RPMI7951 (cell line): ENCODE results near the gene SEC16A. TPM values are rescaled to one million over a fixed set of nuclear protein-coding genes. Genes with fewer than 3 reads are reported as not detected.

Source experiments
- DNase-seq: peaks from one replicate; pipeline ENCODE4 v3.0.0-alpha.2; 2012; ENCODE audit warnings: low read depth
- total RNA-seq: library from RNA; depleted of rRNA; stranded (reverse); fragments of >200 nt; shearing (Covaris generic); gene quantifications from 2 replicates; pipeline ENCODE4 v1.2.3, GENCODE V29; 2014

Gene SEC16A
- total RNA-seq, 1 experiment from 2014 or later: 14.5 TPM

DNA sequence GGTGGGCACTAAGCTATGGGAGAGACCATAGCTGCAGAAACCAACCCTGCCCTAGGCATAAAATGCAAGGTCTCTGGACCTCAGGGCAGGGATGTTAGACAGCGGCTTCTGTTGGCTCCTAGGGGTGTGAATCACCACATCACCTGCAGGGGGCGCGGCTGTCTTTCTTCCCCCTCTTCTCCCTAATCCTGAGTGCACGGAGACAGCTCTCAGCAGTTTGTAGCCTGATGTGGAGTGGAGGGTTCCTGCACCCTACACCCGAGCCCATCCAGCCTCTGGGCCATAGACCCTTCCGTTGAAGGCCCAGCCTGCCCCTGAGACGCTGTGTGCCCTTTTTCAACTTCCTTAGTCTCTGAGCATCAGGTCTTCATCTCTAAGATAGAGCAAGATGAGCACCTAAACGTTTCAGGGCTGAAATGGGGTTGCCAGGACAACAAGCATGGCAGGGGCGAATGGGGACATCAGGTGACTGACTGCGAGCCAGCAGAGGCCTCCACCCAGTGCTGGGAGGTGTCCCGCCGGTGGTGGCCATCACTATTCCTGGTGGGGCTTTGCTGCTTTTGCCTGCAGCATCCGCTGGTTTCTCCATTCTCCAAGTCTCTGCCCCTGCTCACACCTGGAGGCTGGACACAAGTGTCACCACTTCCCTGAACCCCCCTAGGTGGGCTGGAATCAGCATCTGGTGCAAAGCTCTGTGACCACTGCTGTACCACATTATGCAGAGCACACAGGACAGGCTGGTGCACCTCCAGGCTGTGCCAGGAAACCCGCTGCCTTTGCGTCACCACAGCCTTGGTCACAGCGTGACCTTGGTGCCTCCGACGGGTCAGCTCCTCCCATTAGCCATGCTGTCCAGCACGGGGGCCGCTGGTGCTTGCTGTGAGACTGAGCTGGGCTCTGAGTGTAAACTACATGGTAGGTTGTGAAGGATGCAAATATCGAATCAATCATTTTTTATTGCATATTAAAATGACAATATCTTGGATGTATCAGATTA is 2.5 kb upstream of the SEC16A start:
- DNase-seq: peak; percentile 69

DNA sequence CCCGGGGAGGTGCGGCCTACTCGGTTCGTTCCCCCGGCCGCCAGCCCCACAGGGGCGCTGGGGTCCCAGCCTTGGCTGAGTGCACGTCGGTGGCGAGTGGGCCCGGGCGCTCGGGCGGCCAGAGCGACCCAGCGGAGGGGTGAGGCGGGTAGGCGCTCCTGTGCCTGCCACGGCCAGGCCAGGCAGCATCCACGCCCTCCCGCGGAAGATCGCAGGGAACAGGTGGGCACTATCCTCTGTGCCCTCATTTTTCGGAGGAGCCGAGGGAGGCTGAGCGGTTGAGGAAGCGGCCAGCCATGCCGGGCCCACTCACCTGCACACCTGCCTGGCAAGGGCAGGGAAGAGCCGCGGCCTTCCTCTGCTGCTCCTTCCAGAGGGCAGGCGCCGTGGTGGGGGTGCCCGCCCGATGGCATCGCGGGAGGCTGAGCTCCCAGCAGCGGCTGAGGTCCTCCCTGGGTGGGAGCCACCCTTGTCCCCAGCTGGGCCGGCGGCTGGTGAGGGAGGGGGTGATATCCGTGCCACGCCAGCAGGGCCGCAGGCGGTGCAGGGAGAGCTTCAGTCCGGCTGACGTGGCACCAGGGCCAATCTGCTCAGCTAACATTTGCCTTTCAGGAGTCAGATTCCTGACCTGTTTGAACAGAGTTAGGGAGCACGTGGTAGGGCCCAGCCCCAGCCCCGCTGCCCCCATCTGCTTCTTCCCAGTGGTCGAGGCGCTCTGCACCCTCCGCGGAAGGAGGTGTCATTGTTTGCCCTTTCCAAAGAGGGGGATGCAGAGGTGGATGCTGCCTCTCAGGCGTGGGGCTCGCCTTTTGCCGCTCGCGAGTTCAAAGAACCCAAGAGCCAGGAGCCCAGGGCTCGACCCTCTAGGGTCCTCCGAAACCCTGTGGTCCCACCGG is 1.6 kb upstream of the SEC16A start:
- peak; percentile 75 for DNase-seq

DNA sequence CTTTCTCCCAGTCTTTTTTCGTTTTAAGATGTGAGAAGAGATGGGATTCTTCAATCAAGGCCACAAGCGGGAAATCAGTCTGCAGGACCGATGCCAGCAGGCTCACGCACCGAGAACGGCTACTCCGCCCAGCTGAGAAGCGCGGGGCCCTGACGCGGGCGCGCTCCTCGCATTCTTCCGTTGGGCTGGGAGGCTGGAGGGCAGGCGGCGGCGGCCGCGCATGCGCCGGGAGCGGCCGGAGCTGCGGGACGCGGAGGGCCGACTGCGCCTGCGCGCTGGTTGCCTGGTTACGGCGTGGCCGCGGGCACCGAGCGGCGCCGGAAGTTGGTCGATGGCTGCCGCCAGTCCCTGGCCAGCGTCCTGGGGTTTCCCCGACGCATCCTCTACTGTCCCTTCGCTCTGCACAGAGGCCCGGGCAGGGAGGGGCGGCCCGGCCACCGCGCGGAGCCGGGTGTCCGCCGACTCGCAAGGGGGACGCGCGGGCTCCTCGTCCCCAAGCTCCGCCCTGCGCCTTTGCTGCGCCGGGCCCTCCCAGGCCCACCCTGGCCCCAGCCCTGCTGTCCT is 831 bp upstream of the SEC16A start:
- DNase-seq: peak; percentile 79

DNA sequence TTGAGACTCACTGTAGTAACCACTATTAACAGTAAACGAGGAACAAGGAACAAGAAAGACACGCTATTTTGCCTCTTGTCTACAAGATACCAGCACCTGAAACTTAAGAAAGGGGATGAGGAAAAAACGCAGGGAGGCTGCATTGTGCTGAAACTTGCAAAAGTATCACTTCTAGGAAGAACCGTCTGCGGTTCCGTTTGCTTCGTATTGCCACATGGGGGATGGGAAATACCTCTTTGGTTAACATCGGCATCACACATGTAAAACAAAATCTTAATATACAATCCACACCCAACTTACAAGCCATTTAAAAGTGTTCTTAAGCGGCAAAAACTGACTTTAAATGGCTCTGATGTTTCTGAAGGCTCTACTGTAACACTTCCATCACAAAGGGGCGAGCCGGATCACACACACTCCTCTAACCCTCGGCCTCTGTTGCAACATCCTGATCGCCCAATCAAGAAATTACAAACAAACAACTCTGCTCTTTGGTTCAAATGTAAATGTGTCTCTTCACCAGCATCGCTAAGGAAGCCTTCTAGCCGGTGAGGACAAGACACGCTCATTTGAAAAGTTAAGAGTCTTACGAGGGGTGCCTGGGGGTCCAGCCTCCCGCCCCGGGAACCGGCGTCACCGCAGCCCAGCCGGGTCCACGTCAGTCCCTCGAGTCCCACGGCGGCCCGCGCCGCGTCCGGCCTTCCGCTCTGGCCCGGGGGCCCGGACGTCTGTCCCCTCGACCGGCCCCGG is 621 bp downstream of the SEC16A start:
- DNase-seq: peak; percentile 29

DNA sequence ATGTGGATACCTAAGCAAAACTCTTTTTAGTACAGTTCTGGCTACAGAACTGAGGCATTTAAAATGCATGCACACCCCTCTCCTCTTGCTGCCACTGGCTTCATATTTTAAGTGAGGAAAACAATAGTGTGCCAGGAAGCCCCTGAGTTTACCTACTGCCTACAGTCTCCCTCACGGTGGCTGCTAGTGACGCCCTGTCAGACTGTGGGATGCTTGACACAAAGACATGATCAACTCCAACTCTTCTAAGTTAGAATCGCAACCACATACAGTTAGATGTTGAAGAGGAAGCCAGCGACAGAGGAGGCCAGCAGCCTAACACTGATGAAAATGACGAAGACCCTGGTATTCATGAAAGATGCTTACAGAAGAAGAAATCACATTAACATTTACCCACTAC is 1.3 kb downstream of the SEC16A start:
- peak; percentile 3 for DNase-seq

DNA sequence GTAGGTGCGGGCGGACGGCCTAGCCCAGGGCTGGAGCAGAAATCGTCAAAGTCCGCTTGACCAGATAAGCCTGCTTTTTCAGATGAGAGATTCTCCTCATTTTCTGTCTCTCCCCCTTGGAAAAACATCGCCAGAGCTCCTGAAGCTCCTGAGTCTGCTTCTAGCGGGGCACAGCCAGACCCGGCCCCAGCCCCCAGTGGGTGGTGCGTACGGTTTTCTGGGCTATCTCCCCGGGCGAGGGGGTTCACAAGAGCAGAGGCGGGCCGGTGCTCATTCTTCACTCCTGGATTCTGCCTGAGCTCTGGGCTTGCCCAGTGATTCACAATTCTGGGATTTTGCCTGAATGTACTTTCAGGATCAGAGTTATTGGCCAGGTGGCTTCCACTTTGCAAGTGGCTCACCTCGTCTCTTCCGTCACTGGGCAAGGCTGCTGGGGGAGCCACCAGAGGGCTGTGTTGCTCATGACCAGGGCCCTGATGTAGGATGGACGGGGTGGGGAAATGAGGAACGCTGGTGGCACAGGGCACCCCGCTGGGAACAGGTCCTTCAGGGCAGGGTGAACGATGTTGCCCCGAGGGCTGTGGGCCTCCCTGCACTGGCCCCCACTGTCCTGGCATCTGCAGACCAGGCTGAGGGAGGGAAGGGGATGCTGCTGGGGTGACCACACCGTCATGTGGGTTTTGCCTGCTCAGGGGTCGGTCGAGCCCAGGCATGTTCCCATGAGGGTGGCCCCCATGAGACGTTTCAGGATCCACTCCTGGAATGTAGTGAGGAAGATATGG is 6.3 kb downstream of the SEC16A start:
- no peak for DNase-seq

DNA sequence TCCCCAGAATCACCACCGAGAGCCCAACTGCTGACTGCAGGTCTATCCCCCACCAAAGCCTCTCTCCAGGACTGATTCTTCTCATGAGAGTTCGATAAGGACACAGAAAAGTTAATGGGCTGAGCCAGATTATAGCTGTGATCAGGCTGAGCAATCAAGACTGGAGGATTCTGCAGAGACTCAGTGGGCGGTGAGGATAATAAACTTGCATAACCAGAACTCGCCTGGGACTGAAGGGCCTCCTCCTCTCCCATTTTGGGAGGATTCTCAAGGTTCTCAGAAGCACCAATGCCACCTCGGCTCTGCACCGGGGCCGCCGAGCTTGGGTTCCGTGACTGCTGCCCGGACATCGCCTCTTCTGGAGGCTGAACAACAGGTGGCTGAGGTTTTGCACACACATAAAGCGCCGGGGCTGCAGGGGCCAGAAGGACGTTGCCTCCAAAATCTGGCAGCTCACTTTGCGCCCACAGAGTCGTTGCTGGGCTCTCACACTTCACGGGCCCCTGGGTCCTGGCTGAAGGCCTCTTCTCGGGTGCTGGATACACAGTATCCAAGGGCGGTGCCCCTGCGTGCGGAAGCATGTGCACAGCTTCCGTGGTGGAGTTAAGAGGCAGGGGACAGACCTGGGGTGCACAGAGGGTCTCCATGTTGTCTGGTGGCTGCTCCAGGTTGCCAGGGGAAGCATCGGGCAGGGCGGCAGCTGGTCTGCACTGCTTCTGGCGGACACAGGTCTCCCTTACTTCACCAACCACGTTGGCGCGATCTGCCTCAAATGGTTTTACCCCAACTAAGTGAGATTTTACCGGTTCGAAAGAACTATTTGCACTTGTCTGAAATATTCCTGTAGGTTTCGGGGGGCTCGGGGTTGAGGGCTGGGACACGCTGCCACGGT is 7.6 kb downstream of the SEC16A start:
- DNase-seq: no peak

DNA sequence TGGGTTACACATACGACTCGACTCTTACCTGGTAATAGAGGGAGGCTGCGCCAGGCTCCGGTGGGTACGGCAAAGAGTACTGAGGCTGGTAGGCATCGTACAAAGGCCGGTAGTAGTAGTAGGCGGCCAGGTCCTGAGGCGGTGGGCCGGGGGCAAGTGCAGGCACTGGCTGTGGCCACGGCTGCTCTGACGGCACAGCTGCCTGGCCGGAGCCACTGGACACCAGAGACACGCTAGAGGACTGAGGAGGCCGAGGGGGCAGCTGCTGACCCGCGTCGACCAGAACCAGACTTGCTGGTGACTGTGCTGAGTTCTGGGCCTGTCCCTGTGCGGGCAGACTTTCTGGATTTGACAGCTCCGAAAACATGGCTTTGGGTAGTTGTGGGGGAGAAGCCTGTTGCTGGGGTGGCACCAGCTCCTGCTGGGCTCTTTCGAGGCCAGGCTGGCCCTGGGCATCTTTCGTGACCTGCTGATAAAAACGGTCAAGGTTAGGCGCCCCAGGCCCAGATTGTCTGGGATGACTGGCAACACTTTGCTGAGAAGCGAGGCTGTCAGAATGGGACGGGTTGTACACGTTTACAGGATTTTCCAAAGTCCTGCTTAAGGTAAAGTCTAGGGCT is 8.7 kb downstream of the SEC16A start:
- no peak for DNase-seq

DNA sequence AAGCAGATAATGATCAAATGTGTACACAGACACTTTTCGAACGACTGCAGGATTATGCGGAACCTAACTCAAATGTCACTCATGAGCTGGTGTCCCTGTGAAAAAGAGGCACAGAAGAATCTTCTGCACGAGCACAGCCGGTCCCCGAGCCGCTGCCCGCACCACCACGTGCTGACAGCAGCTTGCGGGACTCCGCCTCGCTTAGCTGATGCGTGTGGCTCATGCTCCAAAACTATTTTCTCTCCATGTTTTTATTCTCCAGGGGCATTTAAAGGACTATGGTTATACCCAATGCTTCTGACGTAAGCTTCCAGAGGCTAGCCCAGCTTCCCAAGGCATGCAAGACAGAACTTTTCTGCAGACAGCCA is 9.5 kb downstream of the SEC16A start:
- DNase-seq: no peak

DNA sequence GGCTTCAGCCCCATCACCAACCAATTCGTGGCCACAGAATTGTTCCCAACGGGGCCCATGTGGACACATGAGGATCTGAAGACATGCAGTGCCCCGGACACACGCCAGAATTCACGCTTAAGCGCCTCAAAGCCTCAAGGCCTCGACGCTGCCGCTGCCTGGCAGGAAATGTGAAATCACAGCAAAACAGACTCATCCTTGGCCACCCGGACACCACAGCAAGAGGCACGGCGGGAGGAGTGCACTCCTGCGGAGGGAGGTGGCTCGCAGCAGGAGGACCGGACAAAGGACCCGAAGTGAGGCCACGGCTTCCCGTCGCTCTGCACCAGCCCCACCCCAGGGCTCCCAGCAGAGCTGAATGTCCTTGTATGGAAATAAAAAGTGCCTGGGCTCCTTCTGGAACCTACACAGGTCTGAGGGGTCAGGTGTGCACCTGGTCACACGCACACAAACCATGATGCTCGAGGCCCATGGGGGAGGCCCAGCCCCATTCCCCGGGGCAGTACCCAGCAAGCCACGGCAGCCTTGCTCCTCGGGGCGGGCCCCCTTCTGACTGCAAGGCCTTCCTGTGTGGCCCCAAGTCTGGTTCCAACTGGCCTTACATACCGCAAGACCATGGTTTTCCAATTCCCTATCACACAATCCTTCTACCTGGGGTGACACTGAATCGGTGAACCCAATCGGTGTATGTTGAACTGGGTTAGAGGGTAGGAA is 10.0 kb downstream of the SEC16A start:
- no peak for DNase-seq

DNA sequence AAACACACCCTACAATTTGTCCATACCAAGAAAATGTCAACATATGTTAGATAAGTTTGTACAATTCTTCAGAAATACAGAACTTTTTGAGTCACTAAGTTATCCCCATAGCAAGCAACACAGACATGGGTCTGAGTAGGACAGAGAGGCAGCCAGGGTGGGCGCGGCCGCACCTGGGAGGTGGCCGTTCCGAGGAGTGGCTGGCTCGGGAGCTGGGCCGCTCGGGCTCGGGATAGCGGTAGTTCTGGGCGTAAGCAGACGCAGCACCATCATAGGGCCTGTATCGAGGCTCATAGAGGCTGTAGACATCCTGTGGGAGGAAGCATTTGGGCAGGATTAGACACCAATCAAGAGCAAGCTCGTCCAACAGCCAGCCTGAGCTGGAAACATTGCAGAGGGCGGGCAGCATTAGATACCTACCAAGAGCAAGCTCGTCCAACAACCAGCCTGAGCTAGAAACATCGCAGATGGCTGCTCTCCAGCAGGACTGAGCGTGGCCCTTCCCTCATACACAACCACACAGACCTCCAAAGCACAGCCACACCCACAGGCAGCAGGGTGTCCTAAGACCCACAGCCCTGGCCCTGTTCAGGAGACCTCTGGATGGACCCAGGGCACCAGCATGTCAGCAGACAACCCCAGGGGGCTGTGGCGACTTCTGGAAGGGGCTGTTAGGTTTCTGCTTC is 10.9 kb downstream of the SEC16A start:
- no peak for DNase-seq

DNA sequence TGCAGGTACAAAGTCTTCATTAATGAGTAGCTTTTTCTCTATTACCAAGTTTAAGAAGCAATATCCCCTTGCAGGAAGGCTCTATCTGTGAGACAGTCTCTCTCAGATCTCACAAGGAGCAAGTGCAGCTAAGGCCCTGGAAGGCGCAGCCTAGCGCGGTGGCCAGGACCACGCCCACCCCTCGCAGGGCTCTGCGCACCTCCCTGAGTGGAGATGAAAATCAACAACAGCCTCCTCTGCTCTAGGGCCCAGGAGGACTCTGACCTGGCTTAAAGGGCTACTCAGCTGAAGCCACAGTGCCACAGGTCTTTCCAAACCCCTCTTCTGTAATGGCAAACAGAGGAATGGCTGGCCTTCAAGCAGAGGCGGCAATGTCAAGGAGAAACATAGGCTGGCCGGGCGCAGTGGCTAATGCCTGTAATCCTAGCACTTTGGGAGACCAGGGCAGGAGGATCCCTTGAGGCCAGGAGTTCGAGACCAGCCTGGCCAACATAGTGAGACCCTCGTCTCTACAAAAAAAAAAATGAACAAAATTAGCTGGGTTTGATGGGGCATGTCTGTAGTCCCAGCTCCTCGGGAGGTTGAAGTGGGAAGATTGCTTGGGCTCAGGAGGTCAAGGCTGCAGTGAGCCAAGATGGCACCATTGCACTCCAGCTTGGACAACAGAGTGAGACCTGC is 11.9 kb downstream of the SEC16A start:
- DNase-seq: no peak

DNA sequence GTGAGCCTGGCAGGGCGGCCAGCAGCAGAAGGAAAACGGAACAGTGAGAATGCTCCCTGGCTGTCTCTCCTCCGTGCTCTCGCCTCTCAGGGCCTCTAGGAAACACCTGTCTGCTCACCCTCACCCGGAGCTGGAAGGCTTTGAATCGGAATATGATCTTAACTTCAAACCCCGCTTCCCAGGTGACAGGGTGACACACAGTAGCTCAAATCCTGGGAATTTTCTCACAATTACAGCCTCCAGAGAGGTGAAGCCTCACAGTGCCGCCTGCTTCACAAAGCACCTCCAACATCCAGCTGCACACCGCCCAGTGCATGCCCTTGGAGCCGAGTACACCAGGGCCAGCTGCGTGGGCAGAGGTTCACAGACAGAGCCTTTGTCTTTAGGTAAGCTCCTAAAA is 12.5 kb downstream of the SEC16A start:
- DNase-seq: no peak

DNA sequence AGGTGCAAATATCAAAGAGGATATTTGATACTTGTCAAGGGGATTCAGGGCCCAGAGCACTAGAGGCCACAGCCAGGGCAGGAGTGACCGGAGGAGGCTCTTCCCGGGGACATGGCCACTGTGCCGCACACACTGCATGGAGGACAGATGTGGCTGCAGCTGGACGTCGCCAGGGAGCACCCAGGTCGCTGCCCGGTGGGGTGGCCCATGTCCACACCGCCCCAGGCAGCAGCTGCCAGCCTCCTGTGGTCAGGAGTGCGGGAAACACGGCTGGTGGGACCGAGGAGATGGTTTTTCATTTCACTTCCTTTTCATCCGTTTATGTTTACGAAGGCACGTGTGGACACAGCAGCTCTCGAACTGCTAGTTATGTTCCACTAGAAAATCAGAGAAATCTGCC is 15.1 kb downstream of the SEC16A start:
- no peak for DNase-seq

DNA sequence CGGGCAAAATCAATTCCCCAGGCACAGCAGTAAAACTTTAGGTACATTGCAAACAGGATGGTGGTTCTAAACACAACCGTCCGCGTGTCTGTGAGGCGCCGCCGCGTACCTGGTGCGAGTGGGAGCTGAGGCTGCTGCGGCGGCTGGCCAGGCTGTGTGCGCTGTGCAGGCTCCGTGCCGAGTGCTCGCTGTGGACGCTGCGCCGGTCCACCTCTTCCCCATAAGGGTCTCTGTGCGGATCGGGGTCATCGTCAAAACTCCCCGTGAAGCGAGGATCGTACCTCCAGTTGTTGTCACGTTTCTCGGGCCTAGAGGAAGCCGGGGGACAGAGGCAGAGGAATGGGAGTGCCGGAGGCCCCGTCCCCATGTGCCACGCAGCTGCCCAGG is 16.7 kb downstream of the SEC16A start:
- DNase-seq: no peak

DNA sequence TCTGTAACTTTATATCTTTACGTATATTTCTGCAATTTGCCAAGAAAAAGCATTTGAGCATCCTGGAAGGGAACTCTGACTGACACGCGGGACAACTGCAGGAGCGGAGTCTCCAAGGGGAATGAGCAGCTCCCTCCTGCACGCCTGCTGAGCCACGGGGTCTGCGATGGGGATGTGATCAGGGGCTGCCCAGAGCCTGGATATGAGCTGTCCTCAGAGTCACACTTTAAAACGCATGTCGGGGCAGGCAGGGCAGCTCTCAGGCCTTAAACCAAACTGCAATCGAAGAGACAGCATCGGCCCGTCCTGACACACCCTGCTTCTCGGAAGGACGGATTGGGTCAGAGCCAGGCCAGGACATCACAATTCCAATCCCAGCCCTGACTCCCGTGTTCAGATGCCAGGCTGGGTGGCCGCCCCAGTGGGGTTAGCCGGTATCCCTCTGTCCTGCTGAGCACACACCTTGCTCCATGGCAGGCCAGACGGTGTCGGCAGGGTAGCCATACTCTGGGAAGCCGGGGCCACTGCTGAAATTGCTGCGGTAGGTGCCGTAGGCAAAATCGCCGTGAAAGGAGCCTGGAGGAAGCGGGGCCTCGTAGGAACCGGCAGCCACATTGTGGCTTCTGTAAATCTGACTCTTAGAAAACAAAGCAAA is 17.2 kb downstream of the SEC16A start:
- no peak for DNase-seq

DNA sequence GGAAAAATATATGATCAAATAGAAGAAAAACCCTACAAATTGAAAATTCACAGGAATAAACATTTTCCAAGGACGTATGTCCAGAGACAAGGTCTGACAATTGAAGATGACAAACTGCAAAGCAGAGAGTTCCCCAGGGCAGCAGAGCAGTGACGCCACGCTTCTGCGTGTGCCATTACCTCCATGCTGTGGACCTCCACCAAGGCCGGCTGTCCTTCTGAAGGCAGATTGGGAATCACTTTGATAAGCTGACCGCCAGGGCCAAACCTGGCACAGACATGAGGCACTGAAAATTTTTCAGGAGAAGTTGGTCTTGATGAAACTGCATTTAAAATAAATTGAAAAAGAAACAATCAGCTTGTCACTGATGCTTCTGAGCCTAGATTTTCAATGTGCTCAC is 18.6 kb downstream of the SEC16A start:
- DNase-seq: no peak
